Natural killer cell (primary cell): Measurements from ENCODE around the gene COL5A1. TPM values are rescaled to one million over a fixed set of nuclear protein-coding genes. Genes with fewer than 3 reads are reported as not detected.

Source experiments
- ATAC-seq, 3 donors: fragments of 150-1000 bp in 2 of 3; fragments of 200-7000 bp in 1 of 3; cut with Tn5 transposase; 1 replicate in 1 of 3; 2 replicates in 2 of 3; pipeline ENCODE4 v1.10.0; 2021; ENCODE audit warnings: mild to moderate bottlenecking in 2 of 3, moderate library complexity in 2 of 3
- DNase-seq, 2 donors: peaks; one replicate each; pipeline versions ENCODE4 v3.0.0 to v3.0.0-alpha.2; 2013 to 2021; ENCODE audit warnings: mixed read lengths in 1 of 2
- H3K27ac ChIP-seq: one replicate; pipeline ENCODE4 v1.5.1; 2013; ENCODE audit warnings: mild to moderate bottlenecking, low read length
- H3K27me3 ChIP-seq: one replicate; pipeline ENCODE4 v1.6.1; 2013; ENCODE audit warnings: low read length; ENCODE audit not compliant: control insufficient read depth, insufficient read depth
- H3K36me3 ChIP-seq: one replicate; pipeline ENCODE4 v1.6.1; 2013; ENCODE audit warnings: low read length; ENCODE audit not compliant: control insufficient read depth, insufficient read depth
- H3K4me1 ChIP-seq: one replicate; pipeline ENCODE4 v1.6.1; 2013; ENCODE audit warnings: low read length; ENCODE audit not compliant: control insufficient read depth, insufficient read depth
- H3K4me3 ChIP-seq: one replicate; pipeline ENCODE4 v1.5.1; 2013; ENCODE audit warnings: low read length
- H3K9me3 ChIP-seq: one replicate; pipeline ENCODE4 v1.6.1; 2013; ENCODE audit warnings: low read length; ENCODE audit not compliant: control insufficient read depth, insufficient read depth
- H3K27ac Mint-ChIP-seq, 2 donors: one replicate each; pipeline ENCODE4 v1.8.0; 2022; ENCODE audit warnings: mild to moderate bottlenecking in 2 of 2, mixed read lengths in 2 of 2, moderate library complexity in 1 of 2
- H3K27me3 Mint-ChIP-seq, 2 donors: one replicate each; pipeline ENCODE4 v1.8.0; 2022; ENCODE audit warnings: low read depth in 2 of 2, mixed read lengths in 2 of 2
- H3K36me3 Mint-ChIP-seq: one replicate; pipeline ENCODE4 v1.8.0; 2022; ENCODE audit warnings: mixed read lengths
- H3K4me1 Mint-ChIP-seq, 2 donors: one replicate each; pipeline ENCODE4 v1.8.0; 2022; ENCODE audit warnings: mixed read lengths in 2 of 2
- H3K4me3 Mint-ChIP-seq: one replicate; pipeline ENCODE4 v1.8.0; 2022; ENCODE audit warnings: mild to moderate bottlenecking, moderate library complexity, mixed read lengths
- H3K9me3 Mint-ChIP-seq, 2 donors: one replicate each; pipeline ENCODE4 v1.8.0; 2022; ENCODE audit warnings: mixed read lengths in 2 of 2
- WGBS: methylation state at CpG from one replicate; pipeline ENCODE4 v1.1.7; 2013; ENCODE audit warnings: missing lambda C conversion rate; ENCODE audit not compliant: insufficient coverage; 5-methylcytosine and 5-hydroxymethylcytosine counted together
- intact Hi-C: fragments of 100-400 bp; cut with micrococcal nuclease; formaldehyde crosslinking; loops from one replicate; pipeline ENCODE4 v1.14.2; 2022
- total RNA-seq, 4 donors: library from RNA; stranded (reverse); fragments of 120-200 nt in 1 of 4; gene quantifications; one replicate each; pipeline versions ENCODE4 v1.2.3 to v1.2.4, GENCODE V29; 2013 to 2022
- TF ChIP-seq, protein P1 (sequence below): fragments of 200-600 bp; IDR thresholded peaks from one replicate; pipeline ENCODE4 v1.8.0; 2022; ENCODE audit warnings: antibody characterized with exemption

COL5A1 gene
- total RNA-seq, 3 donors from 2014 or later (not counting 1 experiment from before 2014, with no cell fraction given) = 0.11 to 0.28 (median 0.23) TPM

DNA sequence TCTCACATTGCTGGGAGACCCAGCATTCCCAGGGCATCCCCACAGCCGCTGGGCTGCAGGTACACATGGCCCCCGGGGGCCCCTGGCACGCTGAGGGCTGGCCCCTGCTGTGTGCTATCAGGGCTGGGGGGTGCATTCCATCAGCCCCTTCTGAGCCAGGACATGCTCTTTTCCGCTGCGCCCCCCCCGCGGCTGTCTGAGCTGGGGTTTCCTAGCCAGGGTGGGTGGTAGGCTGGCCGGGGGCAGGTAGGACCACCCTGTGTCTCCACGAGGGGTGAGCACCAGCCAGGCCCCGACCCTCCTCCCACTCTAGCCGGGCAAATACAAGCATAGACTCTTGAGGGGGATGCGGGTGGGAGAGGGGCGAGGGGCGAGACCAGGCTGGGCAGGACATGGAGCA, 180.9 kb downstream of the COL5A1 start:
- Histone ChIP-seq H3K9me3 (no peaks in the 10 kb centered on the region), H3K4me1 (no peaks in the 10 kb centered on the region), H3K4me3 (no peak overlapping the region), H3K36me3 (no peaks in the 10 kb centered on the region), H3K27ac (no peak overlapping the region), H3K27me3 (no peaks in the 10 kb centered on the region)
- Mint-ChIP-seq H3K36me3 (no peaks in the 10 kb centered on the region), H3K4me1 (no peaks in the 10 kb centered on the region), H3K27ac (no peak overlapping the region), H3K27me3 (no peaks in the 10 kb centered on the region), H3K9me3 (no peaks in the 10 kb centered on the region), H3K4me3 (no peak overlapping the region)
- ATAC-seq (no peak), DNase-seq (no peak)
- intact Hi-C loops = no loop called here
- WGBS = 77% methylated on average over 12 of the region's 14 CpGs
- TF ChIP-seq, protein P1, sequence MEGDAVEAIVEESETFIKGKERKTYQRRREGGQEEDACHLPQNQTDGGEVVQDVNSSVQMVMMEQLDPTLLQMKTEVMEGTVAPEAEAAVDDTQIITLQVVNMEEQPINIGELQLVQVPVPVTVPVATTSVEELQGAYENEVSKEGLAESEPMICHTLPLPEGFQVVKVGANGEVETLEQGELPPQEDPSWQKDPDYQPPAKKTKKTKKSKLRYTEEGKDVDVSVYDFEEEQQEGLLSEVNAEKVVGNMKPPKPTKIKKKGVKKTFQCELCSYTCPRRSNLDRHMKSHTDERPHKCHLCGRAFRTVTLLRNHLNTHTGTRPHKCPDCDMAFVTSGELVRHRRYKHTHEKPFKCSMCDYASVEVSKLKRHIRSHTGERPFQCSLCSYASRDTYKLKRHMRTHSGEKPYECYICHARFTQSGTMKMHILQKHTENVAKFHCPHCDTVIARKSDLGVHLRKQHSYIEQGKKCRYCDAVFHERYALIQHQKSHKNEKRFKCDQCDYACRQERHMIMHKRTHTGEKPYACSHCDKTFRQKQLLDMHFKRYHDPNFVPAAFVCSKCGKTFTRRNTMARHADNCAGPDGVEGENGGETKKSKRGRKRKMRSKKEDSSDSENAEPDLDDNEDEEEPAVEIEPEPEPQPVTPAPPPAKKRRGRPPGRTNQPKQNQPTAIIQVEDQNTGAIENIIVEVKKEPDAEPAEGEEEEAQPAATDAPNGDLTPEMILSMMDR = no peak

DNA sequence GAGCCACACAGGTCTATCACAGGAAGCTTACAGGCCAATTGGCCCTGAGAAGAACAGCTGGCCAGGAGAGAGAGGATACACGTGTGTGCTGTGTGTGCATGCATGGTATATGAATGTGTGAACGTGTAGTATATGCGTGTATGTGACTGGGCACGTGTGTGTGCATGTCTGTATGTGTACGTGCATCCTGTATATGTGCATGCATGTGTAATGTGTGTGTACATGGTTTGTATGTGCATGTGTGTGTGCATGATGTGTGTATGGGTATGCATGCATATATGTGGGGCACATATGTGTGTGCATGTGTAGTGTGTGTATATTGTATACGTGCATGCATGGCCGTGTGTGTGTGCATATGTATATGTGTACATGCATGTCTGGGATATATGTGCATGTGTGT, 182.0 kb downstream of the COL5A1 start:
- Mint-ChIP-seq H3K27ac (no peak overlapping the region), H3K36me3 (no peaks in the 10 kb centered on the region), H3K9me3 (no peaks in the 10 kb centered on the region), H3K4me1 (no peaks in the 10 kb centered on the region), H3K4me3 (no peak overlapping the region), H3K27me3 (no peaks in the 10 kb centered on the region)
- ATAC-seq = no peak
- Histone ChIP-seq H3K27ac (no peak overlapping the region), H3K27me3 (no peaks in the 10 kb centered on the region), H3K36me3 (no peaks in the 10 kb centered on the region), H3K9me3 (no peaks in the 10 kb centered on the region), H3K4me1 (no peaks in the 10 kb centered on the region), H3K4me3 (no peak overlapping the region)
- DNase-seq = no peak
- TF ChIP-seq, protein P1 = no peak
- intact Hi-C loops = no loop called here
- 90% methylated on average over 7 of the region's 7 CpGs for WGBS

DNA sequence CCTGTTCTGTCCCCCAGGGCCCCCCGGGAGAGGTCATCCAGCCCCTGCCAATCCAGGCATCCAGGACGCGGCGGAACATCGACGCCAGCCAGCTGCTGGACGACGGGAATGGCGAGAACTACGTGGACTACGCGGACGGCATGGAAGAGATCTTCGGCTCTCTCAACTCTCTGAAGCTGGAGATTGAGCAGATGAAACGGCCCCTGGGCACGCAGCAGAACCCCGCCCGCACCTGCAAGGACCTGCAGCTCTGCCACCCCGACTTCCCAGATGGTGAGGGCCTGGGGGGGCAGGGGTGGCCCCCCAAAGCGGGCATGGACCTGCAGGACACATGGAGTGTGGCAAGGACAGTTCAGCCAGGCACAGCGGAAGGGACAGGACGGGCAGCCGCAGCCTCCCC, 183.0 kb downstream of the COL5A1 start:
- Histone ChIP-seq H3K27me3 (no peaks in the 10 kb centered on the region), H3K4me3 (no peak overlapping the region), H3K36me3 (no peaks in the 10 kb centered on the region), H3K4me1 (no peaks in the 10 kb centered on the region), H3K27ac (no peak overlapping the region), H3K9me3 (no peaks in the 10 kb centered on the region)
- Mint-ChIP-seq H3K36me3 (no peaks in the 10 kb centered on the region), H3K27me3 (no peaks in the 10 kb centered on the region), H3K4me3 (no peak overlapping the region), H3K4me1 (no peaks in the 10 kb centered on the region), H3K9me3 (no peaks in the 10 kb centered on the region), H3K27ac (no peak overlapping the region)
- WGBS = 94% methylated on average over 23 of the region's 23 CpGs
- no peak for ATAC-seq
- DNase-seq = no peak
- TF ChIP-seq, protein P1 = no peak
- intact Hi-C loops = no loop called here

DNA sequence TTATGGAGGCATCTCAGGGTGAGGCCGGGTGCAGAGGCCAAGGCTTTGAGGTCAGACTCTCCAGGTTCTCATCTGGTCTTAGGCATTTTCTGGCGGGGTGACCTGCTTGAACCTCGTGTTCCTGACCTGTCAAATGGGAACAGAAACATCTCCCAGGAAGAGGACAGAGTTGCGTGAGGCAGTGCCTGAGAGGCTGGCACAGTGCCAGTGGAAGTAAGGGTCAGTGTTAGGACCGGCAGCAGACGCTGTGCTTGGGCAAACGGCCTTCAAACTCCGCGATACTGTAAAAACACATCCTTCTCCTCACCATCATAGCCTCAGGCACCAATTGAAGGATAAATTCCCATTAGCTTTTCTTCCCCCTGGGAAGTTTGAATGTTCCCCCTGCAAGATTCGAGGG, 183.4 kb downstream of the COL5A1 start:
- no peak for ATAC-seq
- intact Hi-C loops = no loop called here
- Mint-ChIP-seq H3K27me3 (no peaks in the 10 kb centered on the region), H3K4me1 (no peaks in the 10 kb centered on the region), H3K36me3 (no peaks in the 10 kb centered on the region), H3K27ac (no peak overlapping the region), H3K4me3 (no peak overlapping the region), H3K9me3 (no peaks in the 10 kb centered on the region)
- H3K4me1 ChIP-seq = no peaks in the 10 kb centered on the region
- H3K27me3 ChIP-seq = no peaks in the 10 kb centered on the region
- DNase-seq = no peak
- no peaks in the 10 kb centered on the region for H3K9me3 ChIP-seq
- TF ChIP-seq, protein P1 = no peak
- no peak overlapping the region for H3K27ac ChIP-seq
- H3K4me3 ChIP-seq = no peak overlapping the region
- H3K36me3 ChIP-seq = no peaks in the 10 kb centered on the region
- 76% methylated on average over 10 of the region's 10 CpGs for WGBS
